HG03060 (cell line): ENCODE results near the gene SH2D3A.
A peak's percentile ranks its signal among the peaks of the same experiment; 100 is the strongest.
"Not testable (repeated sequence)": the region's sequence is repeated elsewhere in the genome, so short reads cannot be mapped to it uniquely, and the experiment has no call there.

Experiments used
- ATAC-seq: cut with Tn5 transposase; IDR thresholded peaks from one replicate; pipeline ENCODE4 v1.9.1; 2021; ENCODE audit warnings: low read depth, moderate number of reproducible peaks; ENCODE audit not compliant: unreplicated experiment

Gene SH2D3A

GRCh38 chr19:6767357-6768235 lies at the start of gene SH2D3A:
Gene SH2D3A, minus strand, starts transcription at chr19:6767435. Its CDS starts 3,687 bp downstream, at chr19:6763748.
- ATAC-seq: peak; percentile 60

GRCh38 chr19:6813659-6814058 lies 46.4 kb upstream of the SH2D3A start:
- no peak for ATAC-seq

GRCh38 chr19:6812612-6813011 lies 45.4 kb upstream of the SH2D3A start:
- ATAC-seq: no peak

- ATAC-seq: no peak
Observed at GRCh38 chr19:6811906-6812305, 44.7 kb upstream of the SH2D3A start.

- ATAC-seq: no peak
Observed at GRCh38 chr19:6811378-6811777, 44.1 kb upstream of the SH2D3A start.

GRCh38 chr19:6809262-6809661 lies 42.0 kb upstream of the SH2D3A start:
- ATAC-seq: no peak

GRCh38 chr19:6808494-6808893 lies 41.3 kb upstream of the SH2D3A start:
- no peak for ATAC-seq

- ATAC-seq: no peak
Observed at GRCh38 chr19:6807291-6807690, 40.1 kb upstream of the SH2D3A start.

GRCh38 chr19:6806488-6806887 lies 39.3 kb upstream of the SH2D3A start:
- no peak for ATAC-seq

- no peak for ATAC-seq
Observed at GRCh38 chr19:6803036-6803404, 35.8 kb upstream of the SH2D3A start.

- ATAC-seq: peak; percentile 36
Observed at GRCh38 chr19:6802336-6803035, 35.3 kb upstream of the SH2D3A start.

GRCh38 chr19:6801485-6802086 lies 34.4 kb upstream of the SH2D3A start:
- peak; percentile 23 for ATAC-seq

- ATAC-seq: no peak
Observed at GRCh38 chr19:6800991-6801484, 33.8 kb upstream of the SH2D3A start.

GRCh38 chr19:6800160-6800790 lies 33.0 kb upstream of the SH2D3A start:
- not testable (repeated sequence) for ATAC-seq

GRCh38 chr19:6797646-6798045 lies 30.4 kb upstream of the SH2D3A start:
- ATAC-seq: no peak

- ATAC-seq: no peak
Observed at GRCh38 chr19:6796278-6796677, 29.0 kb upstream of the SH2D3A start.

GRCh38 chr19:6794686-6795431 lies 27.6 kb upstream of the SH2D3A start:
- no peak for ATAC-seq

- ATAC-seq: no peak
Observed at GRCh38 chr19:6793973-6794372, 26.7 kb upstream of the SH2D3A start.

- no peak for ATAC-seq
Observed at GRCh38 chr19:6793411-6793810, 26.2 kb upstream of the SH2D3A start.

- no peak for ATAC-seq
Observed at GRCh38 chr19:6791237-6791636, 24.0 kb upstream of the SH2D3A start.
